ENCODE results near the gene TMEM154. TPM values are rescaled to one million over a fixed set of nuclear protein-coding genes. Genes with fewer than 3 reads are reported as not detected.
A peak's percentile ranks its signal among the peaks of the same experiment; 100 is the strongest.

Gene TMEM154
- polyA plus RNA-seq, 1 donor from 2014 or later = not detected

DNA sequence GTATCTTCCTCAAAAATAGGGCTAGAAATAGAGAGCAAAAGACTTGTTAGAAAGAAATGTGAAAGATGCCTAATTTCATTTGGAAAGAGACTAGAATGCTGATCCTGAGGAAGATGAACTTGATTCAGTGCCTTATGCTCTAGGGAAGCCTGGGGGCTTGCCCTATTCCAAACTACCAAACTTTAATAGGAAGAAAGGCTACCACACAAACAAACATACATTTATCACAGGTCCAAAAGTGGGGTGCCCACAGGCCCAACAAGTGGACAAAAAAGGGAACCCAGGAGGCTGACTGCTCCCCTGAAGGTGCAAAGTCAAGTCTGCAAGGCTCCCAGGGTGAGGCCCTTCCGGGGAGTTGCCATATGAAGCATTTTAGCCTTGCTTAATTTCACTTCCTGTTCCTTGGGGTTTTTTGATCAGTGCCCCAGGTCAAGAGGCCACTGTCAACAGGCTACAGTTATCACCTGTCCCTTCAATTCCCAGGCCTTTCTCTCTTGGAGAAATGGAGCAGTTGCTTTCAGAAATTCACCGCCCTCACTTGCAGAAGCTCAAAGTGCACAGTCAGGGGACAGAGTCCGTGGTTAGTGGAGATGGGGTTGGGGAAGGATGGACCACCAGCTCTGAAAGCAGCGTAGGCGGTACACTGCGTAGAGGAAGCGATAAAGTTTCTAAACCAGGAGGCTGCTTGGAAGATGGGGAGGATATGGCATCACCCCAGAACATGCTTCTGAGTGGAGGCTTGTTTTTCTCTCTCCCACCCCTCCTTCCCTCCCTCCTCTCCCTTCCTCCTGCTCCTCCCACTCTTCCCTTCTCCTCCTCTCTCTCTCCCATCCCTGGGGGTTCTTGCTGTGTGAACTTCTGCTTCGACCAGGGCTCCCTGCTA is 36.4 kb downstream of the TMEM154 start:
- Histone ChIP-seq H3K4me3 (ENCODE audit: low read length) (no peak overlapping the region), H3K9me2 (ENCODE audit: insufficient read depth, low read length) (no peaks in the 10 kb centered on the region), H3K4me2 (ENCODE audit: low read length) (no peak overlapping the region), H3K36me3 (ENCODE audit: insufficient read depth, low read length) (no peaks in the 10 kb centered on the region), H3K9ac (ENCODE audit: low read length) (no peak overlapping the region), H3K9me3 (ENCODE audit: low read length) (no peaks in the 10 kb centered on the region), H3K27me3 (ENCODE audit: insufficient read depth, low read depth, low read length) (no peaks in the 10 kb centered on the region), H3K79me2 (replicated peaks; ENCODE audit: insufficient read depth, low read length) (no peaks in the 10 kb centered on the region), H3K27ac (ENCODE audit: low read length) (no peak overlapping the region), H4K20me1 (ENCODE audit: insufficient read depth) (no peaks in the 10 kb centered on the region), H2AFZ (ENCODE audit: low read depth, low read length) (no peak overlapping the region), H3F3A (ENCODE audit: insufficient read depth, low read length, poor library complexity, severe bottlenecking) (no peaks in the 10 kb centered on the region)
- TF ChIP-seq RAD21 (conservative IDR thresholded peaks at IDR 0.05) (no peak), POLR2AphosphoS5 (IDR thresholded peaks at IDR 0.05) (no peak), TAF1 (IDR thresholded peaks at IDR 0.05; ENCODE audit: low read depth) (no peak), SMC3 (conservative IDR thresholded peaks at IDR 0.05; ENCODE audit: poor library complexity) (no peak), EZH2 (IDR thresholded peaks at IDR 0.05; ENCODE audit: borderline replicate concordance, insufficient read depth, low read length, poor library complexity, severe bottlenecking) (no peak), EP300 (conservative IDR thresholded peaks at IDR 0.05; ENCODE audit: poor library complexity, severe bottlenecking) (no peak), MXI1 (conservative IDR thresholded peaks at IDR 0.05; ENCODE audit: poor library complexity, severe bottlenecking) (no peak)
- TF ChIP-seq, protein P1, sequence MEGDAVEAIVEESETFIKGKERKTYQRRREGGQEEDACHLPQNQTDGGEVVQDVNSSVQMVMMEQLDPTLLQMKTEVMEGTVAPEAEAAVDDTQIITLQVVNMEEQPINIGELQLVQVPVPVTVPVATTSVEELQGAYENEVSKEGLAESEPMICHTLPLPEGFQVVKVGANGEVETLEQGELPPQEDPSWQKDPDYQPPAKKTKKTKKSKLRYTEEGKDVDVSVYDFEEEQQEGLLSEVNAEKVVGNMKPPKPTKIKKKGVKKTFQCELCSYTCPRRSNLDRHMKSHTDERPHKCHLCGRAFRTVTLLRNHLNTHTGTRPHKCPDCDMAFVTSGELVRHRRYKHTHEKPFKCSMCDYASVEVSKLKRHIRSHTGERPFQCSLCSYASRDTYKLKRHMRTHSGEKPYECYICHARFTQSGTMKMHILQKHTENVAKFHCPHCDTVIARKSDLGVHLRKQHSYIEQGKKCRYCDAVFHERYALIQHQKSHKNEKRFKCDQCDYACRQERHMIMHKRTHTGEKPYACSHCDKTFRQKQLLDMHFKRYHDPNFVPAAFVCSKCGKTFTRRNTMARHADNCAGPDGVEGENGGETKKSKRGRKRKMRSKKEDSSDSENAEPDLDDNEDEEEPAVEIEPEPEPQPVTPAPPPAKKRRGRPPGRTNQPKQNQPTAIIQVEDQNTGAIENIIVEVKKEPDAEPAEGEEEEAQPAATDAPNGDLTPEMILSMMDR (IDR thresholded peaks at IDR 0.05; ENCODE audit: poor library complexity, severe bottlenecking) = no peak
- TF ChIP-seq, protein P2, sequence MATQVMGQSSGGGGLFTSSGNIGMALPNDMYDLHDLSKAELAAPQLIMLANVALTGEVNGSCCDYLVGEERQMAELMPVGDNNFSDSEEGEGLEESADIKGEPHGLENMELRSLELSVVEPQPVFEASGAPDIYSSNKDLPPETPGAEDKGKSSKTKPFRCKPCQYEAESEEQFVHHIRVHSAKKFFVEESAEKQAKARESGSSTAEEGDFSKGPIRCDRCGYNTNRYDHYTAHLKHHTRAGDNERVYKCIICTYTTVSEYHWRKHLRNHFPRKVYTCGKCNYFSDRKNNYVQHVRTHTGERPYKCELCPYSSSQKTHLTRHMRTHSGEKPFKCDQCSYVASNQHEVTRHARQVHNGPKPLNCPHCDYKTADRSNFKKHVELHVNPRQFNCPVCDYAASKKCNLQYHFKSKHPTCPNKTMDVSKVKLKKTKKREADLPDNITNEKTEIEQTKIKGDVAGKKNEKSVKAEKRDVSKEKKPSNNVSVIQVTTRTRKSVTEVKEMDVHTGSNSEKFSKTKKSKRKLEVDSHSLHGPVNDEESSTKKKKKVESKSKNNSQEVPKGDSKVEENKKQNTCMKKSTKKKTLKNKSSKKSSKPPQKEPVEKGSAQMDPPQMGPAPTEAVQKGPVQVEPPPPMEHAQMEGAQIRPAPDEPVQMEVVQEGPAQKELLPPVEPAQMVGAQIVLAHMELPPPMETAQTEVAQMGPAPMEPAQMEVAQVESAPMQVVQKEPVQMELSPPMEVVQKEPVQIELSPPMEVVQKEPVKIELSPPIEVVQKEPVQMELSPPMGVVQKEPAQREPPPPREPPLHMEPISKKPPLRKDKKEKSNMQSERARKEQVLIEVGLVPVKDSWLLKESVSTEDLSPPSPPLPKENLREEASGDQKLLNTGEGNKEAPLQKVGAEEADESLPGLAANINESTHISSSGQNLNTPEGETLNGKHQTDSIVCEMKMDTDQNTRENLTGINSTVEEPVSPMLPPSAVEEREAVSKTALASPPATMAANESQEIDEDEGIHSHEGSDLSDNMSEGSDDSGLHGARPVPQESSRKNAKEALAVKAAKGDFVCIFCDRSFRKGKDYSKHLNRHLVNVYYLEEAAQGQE (IDR thresholded peaks at IDR 0.05; ENCODE audit: borderline replicate concordance) = no peak

DNA sequence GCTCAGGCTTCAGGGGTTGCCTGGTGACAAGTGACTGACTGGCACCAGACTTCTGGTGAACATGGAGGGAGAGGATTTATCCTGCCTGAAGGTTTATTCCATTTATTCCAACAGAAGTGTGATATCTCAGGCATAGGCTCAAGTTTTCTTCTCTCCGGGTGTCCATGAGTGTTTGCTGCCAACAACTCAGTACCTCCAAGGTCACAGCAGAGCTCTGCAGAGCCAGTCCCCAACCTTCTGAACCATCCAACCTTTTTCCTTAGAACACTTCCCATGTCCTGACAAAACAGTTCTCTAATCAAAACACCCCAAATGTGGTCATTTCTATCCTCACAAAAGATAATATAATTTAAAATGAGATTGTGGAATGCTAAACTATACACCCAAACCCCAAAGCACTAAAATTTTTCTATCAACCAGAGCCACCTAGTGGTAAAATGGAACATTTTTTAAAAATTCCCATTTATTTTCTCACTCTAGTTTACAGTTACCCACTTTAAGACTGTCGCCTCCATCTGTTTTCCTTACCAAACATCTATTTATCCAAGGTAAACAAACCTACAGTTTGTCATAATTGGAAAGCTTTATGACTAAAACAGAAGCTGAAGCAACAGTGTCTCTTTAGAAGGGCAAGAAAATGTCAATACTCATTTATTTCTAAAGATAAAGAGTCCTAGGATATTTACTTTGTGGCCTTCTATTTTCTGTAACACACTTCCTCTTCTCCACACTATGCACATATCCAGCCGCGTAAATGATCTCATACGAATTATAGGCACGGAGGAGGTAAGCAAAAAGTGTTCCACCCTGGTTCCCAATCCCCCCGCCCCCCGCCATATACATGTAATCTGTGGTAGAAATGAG is 39.5 kb downstream of the TMEM154 start:
- Histone ChIP-seq H2AFZ (ENCODE audit: low read depth, low read length) (no peak overlapping the region), H3K27me3 (ENCODE audit: insufficient read depth, low read depth, low read length) (no peaks in the 10 kb centered on the region)
- no peak for TF ChIP-seq TAF1 (IDR thresholded peaks at IDR 0.05; ENCODE audit: low read depth)
- TF ChIP-seq, protein P2 (IDR thresholded peaks at IDR 0.05; ENCODE audit: borderline replicate concordance) = no peak
- TF ChIP-seq EZH2 (IDR thresholded peaks at IDR 0.05; ENCODE audit: borderline replicate concordance, insufficient read depth, low read length, poor library complexity, severe bottlenecking) = no peak
- no peak for TF ChIP-seq MXI1 (conservative IDR thresholded peaks at IDR 0.05; ENCODE audit: poor library complexity, severe bottlenecking)
- TF ChIP-seq EP300 (conservative IDR thresholded peaks at IDR 0.05; ENCODE audit: poor library complexity, severe bottlenecking) = no peak
- TF ChIP-seq SMC3 (conservative IDR thresholded peaks at IDR 0.05; ENCODE audit: poor library complexity) = peak; percentile 87
- TF ChIP-seq, protein P1 (IDR thresholded peaks at IDR 0.05; ENCODE audit: poor library complexity, severe bottlenecking) = peak; percentile 79
- TF ChIP-seq POLR2AphosphoS5 (IDR thresholded peaks at IDR 0.05) = no peak
- peak; percentile 78 for TF ChIP-seq RAD21 (conservative IDR thresholded peaks at IDR 0.05)

More for the DNA sequence above, 39.5 kb downstream of the TMEM154 start:
- Histone ChIP-seq H3K4me3 (ENCODE audit: low read length) (no peak overlapping the region), H3K27ac (ENCODE audit: low read length) (no peak overlapping the region), H3F3A (ENCODE audit: insufficient read depth, low read length, poor library complexity, severe bottlenecking) (no peaks in the 10 kb centered on the region), H3K9me3 (ENCODE audit: low read length) (no peaks in the 10 kb centered on the region), H4K20me1 (ENCODE audit: insufficient read depth) (no peaks in the 10 kb centered on the region), H3K9me2 (ENCODE audit: insufficient read depth, low read length) (no peaks in the 10 kb centered on the region), H3K79me2 (replicated peaks; ENCODE audit: insufficient read depth, low read length) (no peaks in the 10 kb centered on the region), H3K9ac (ENCODE audit: low read length) (no peak overlapping the region), H3K36me3 (ENCODE audit: insufficient read depth, low read length) (no peaks in the 10 kb centered on the region), H3K4me2 (ENCODE audit: low read length) (no peak overlapping the region)
